ENCODE data around the gene MRPL37. TPM values are rescaled to one million over a fixed set of nuclear protein-coding genes. Genes with fewer than 3 reads are reported as not detected.

MRPL37 gene
- polyA plus RNA-seq, 3 donors = 7.5 to 47.8 (median 42.5) TPM

- H4K20me1 ChIP-seq (ENCODE audit: insufficient read depth, low read length) = no peaks in the 10 kb centered on the region
- TF ChIP-seq CTCF (IDR thresholded peaks at IDR 0.05) = no peak
- no peak overlapping the region for H3K4me2 ChIP-seq (replicated peaks; ENCODE audit: extremely low read depth, low read length, poor library complexity, severe bottlenecking)
- DNase-seq = no peak
- H3K4me3 Mint-ChIP-seq = no peak overlapping the region
- 95% methylated on average over 7 of the region's 12 CpGs for WGBS (ENCODE audit: insufficient coverage)
- H3K9me3 Mint-ChIP-seq = no peaks in the 10 kb centered on the region
- H2AFZ ChIP-seq (ENCODE audit: insufficient read depth, low read depth, low read length, poor library complexity, severe bottlenecking) = no peak overlapping the region
- H3K4me1 ChIP-seq (ENCODE audit: control insufficient read depth in 1 of 2, insufficient read depth in 2 of 2, low read length in 2 of 2) = no peaks in the 10 kb centered on the region
- H3K4me1 Mint-ChIP-seq = peaks cover 16% of the 10 kb centered on the region
- no peak overlapping the region for H3K4me3 ChIP-seq (replicated peaks in 1 of 3; ENCODE audit: low read depth in 2 of 3, low read length in 3 of 3)
- H3K36me3 ChIP-seq (replicated peaks in 1 of 2; ENCODE audit: control insufficient read depth in 1 of 2, insufficient read depth in 2 of 2, low read length in 2 of 2) = peaks cover 4 to 7% of the 10 kb centered on the region in 2 donors
- H3K36me3 Mint-ChIP-seq = peaks cover 18 to 34% of the 10 kb centered on the region in 2 donors
- H3K9ac ChIP-seq (ENCODE audit: insufficient read depth, low read length, poor library complexity, severe bottlenecking) = no peak overlapping the region
- H3K27ac Mint-ChIP-seq = peak overlapping the region in 1 of 7 donors; percentile 11
- no peaks in the 10 kb centered on the region for H3K79me2 ChIP-seq (ENCODE audit: insufficient read depth, low read length)
- H3K9me3 ChIP-seq (replicated peaks in 1 of 2; ENCODE audit: control insufficient read depth in 1 of 2, insufficient read depth in 1 of 2, low read length in 2 of 2) = no peaks in the 10 kb centered on the region
- no peaks in the 10 kb centered on the region for H3K27me3 ChIP-seq (ENCODE audit: control insufficient read depth in 2 of 2, insufficient read depth in 2 of 2, low read length in 2 of 2)
- H3K27ac ChIP-seq (ENCODE audit: low read depth in 1 of 2, low read length in 2 of 2) = no peak overlapping the region
- peaks cover 0 to 5% (median 4%) of the 10 kb centered on the region in 3 donors for H3K27me3 Mint-ChIP-seq (ENCODE audit: low read depth in 3 of 3)
- intact Hi-C loops (cut with micrococcal nuclease) = no loop called here
Observed at GRCh38 chr1:54250670-54251069, 50.7 kb downstream of the MRPL37 start.

- H3K4me2 ChIP-seq (replicated peaks; ENCODE audit: extremely low read depth, low read length, poor library complexity, severe bottlenecking) = no peak overlapping the region
- Mint-ChIP-seq H3K27me3 (ENCODE audit: low read depth in 3 of 3) (peaks cover 0 to 6% (median 4%) of the 10 kb centered on the region in 3 donors), H3K4me3 (no peak overlapping the region), H3K4me1 (peaks cover 16% of the 10 kb centered on the region), H3K36me3 (peaks cover 16 to 27% of the 10 kb centered on the region in 2 donors), H3K9me3 (peaks cover 0 to 2% (median 0%) of the 10 kb centered on the region in 7 donors), H3K27ac (no peak overlapping the region)
- 97% methylated on average over 5 of the region's 11 CpGs for WGBS (ENCODE audit: insufficient coverage)
- no peak overlapping the region for H3K9ac ChIP-seq (ENCODE audit: insufficient read depth, low read length, poor library complexity, severe bottlenecking)
- intact Hi-C loops (cut with micrococcal nuclease) = no loop called here
- H3K36me3 ChIP-seq (replicated peaks in 1 of 2; ENCODE audit: control insufficient read depth in 1 of 2, insufficient read depth in 2 of 2, low read length in 2 of 2) = peaks cover 0 to 7% of the 10 kb centered on the region in 2 donors
- H3K9me3 ChIP-seq (replicated peaks in 1 of 2; ENCODE audit: control insufficient read depth in 1 of 2, insufficient read depth in 1 of 2, low read length in 2 of 2) = no peaks in the 10 kb centered on the region
- H2AFZ ChIP-seq (ENCODE audit: insufficient read depth, low read depth, low read length, poor library complexity, severe bottlenecking) = no peak overlapping the region
- no peak for TF ChIP-seq CTCF (IDR thresholded peaks at IDR 0.05)
- H3K4me3 ChIP-seq (replicated peaks in 1 of 3; ENCODE audit: low read depth in 2 of 3, low read length in 3 of 3) = no peak overlapping the region
- DNase-seq = no peak
- H3K4me1 ChIP-seq (ENCODE audit: control insufficient read depth in 1 of 2, insufficient read depth in 2 of 2, low read length in 2 of 2) = no peaks in the 10 kb centered on the region
- no peaks in the 10 kb centered on the region for H3K27me3 ChIP-seq (ENCODE audit: control insufficient read depth in 2 of 2, insufficient read depth in 2 of 2, low read length in 2 of 2)
- no peaks in the 10 kb centered on the region for H4K20me1 ChIP-seq (ENCODE audit: insufficient read depth, low read length)
- no peaks in the 10 kb centered on the region for H3K79me2 ChIP-seq (ENCODE audit: insufficient read depth, low read length)
- no peak overlapping the region for H3K27ac ChIP-seq (ENCODE audit: low read depth in 1 of 2, low read length in 2 of 2)
Observed at GRCh38 chr1:54252371-54252936, 52.5 kb downstream of the MRPL37 start.
